Activated CD4-positive, alpha-beta T cell treated with anti-CD3 and anti-CD28 coated beads for 1 hour (primary cell): ENCODE measurements around the gene CARMIL1.

Experiments used
- DNase-seq: peaks from one replicate; pipeline ENCODE4 v3.0.0-alpha.2; 2020

The CARMIL1 gene

GRCh38 chr6:25450469-25451198 lies 171.5 kb downstream of the CARMIL1 start:
- DNase-seq: no peak

DNA sequence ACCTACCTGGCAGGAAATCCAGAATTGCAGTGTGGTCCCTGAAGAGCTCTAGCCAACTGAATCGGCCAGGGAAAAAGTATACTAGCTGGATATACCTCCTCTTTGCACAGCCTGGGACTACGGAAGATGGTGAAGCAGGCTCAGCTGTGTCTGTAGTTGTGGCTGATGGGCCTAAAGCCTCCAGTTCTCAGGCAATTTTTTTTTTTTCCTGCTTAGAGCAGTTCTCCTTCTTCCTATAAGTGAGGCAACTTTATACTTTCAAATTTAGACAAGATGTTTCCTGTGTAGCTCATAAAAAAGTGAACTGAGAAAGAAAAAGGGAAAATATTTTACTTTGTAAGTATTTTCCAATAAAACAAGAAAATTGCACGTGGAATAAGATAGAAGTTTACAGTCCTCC lies 172.9 kb downstream of the CARMIL1 start:
- DNase-seq: no peak

DNA sequence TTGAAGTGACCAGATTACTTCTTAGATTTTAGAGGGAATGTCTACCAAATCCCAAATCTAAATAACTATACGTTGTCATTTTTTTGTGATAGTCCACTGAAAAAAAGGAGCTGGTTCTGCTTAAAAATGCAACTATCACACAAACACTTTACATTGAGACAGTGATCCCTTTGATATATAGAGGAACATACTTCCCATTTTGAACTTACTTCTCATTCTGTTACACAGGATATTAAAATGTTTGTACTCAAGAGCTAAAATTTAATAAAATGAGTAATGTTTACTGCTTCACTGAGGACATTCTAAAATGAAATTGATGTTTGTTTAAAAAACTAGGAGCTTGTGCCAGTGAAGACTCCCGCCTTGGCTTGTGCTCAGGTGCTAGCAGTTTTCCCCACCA lies 174.1 kb downstream of the CARMIL1 start:
- DNase-seq: no peak

GRCh38 chr6:25454136-25454535 lies 175.0 kb downstream of the CARMIL1 start:
- no peak for DNase-seq

DNA sequence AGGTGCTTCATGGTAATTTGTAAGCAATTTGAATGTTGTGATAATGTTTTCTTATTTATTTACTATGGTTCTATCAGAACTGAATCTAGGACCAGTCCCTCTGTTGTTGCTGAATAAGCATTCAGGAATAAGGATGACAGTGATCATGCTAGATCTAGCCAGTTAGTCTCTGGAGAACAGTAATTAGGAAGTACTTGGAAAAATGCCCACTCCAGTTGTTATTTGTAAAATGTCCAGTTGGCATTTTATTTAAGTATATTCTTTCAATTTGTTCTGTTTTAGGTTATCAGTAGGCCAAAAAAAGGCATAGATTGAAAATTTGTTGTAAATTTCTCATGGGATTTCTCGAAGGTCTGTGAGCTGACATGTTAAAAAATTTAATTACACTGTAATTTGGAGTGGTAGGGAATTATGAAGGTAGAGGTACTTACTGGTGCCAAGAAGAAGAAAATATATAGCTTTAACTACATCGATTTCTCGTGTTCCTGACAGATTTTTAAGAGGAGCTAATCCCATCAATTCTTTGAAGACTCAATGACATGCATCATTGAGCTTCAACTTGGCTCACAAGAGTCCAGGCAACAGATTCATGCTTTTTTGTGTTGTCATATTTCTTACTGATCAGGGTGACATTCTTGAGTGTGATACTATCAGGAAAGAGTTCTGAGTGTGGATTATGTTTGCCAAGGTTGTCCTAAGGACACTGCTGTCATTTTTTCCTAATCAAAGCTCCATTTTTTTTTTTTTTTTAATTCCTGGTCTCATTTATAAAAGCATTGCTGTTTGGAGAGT lies 177.3 kb downstream of the CARMIL1 start:
- no peak for DNase-seq

GRCh38 chr6:25457516-25457915 lies 178.3 kb downstream of the CARMIL1 start:
- DNase-seq: no peak

- DNase-seq: no peak
Observed at GRCh38 chr6:25458485-25458884, 179.3 kb downstream of the CARMIL1 start.

DNA sequence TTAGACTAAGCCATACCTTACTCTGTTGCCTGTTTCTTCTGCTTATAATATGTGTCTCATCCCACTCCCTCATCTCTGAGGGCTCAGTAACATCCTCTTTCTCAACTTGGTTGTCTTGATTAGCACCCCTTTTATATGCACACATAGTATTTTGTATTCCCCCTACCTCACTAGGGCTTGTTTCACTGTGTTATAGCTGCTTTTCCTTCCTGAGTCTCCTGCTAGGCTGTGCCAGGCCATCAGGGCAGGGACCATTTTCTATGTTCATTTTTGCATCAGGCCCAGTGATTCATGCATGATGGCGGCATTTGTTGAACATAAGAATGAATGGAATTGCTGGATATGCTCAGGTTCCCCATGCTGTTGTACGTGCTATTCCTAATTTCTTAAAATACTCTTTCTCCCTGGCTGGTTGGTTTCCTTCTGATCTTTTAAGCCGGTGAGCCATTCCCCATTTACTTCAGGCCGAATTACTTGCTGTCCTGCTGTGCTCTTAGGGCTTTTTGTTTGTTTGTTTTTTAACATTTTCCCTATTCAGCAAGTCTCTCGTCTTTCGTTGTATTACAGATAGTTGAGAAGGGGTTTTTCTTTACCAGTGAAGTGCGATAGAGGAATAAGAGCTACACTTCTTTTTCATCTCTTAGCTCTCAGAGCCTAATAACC lies 183.2 kb downstream of the CARMIL1 start:
- no peak for DNase-seq

- DNase-seq: no peak
Observed at GRCh38 chr6:25463441-25463840, 184.3 kb downstream of the CARMIL1 start.

- DNase-seq: no peak
Observed at GRCh38 chr6:25464225-25464624, 185.1 kb downstream of the CARMIL1 start.

GRCh38 chr6:25465941-25466340 lies 186.8 kb downstream of the CARMIL1 start:
- DNase-seq: no peak

- DNase-seq: no peak
Observed at GRCh38 chr6:25468881-25469280, 189.7 kb downstream of the CARMIL1 start.

- DNase-seq: no peak
Observed at GRCh38 chr6:25469797-25470388, 190.7 kb downstream of the CARMIL1 start.

DNA sequence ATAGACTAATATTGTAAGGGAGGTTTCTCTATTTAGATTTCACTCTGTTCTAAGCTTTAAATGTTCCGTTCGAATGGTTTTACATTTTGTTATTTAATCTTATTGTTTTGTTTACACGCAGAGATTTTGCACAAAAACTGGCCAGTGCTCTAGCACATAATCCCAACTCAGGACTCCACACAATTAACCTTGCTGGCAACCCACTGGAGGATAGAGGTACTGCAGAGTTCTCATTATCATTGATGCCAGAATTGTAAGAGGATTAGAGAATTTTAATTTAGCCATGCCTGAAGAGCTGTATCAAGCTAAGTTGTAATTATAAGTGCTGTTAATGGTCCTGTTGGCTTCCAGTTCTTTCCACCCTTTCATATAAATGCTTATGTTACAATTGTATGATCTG lies 193.1 kb downstream of the CARMIL1 start:
- no peak for DNase-seq

- no peak for DNase-seq
Observed at GRCh38 chr6:25472906-25473305, 193.7 kb downstream of the CARMIL1 start.

GRCh38 chr6:25473447-25473846 lies 194.3 kb downstream of the CARMIL1 start:
- no peak for DNase-seq

DNA sequence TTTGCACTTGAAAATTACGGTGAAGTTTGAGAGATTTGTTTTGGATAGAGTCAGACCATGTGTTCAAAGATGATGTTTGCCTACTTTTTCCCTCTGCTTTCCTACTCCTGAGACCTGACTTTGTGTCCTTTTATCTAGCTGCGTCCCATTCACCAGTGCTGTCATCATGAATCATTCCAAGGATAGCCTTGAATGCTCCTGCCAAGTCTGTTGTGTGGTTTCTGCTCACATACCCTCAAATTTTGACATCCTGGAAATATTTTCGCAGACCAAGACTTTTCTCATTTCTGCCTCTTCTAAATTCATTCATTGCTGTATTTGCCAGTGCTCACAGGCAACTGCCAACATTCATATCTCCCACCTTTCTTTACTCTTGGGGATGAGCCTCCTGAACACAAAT lies 197.0 kb downstream of the CARMIL1 start:
- DNase-seq: no peak

DNA sequence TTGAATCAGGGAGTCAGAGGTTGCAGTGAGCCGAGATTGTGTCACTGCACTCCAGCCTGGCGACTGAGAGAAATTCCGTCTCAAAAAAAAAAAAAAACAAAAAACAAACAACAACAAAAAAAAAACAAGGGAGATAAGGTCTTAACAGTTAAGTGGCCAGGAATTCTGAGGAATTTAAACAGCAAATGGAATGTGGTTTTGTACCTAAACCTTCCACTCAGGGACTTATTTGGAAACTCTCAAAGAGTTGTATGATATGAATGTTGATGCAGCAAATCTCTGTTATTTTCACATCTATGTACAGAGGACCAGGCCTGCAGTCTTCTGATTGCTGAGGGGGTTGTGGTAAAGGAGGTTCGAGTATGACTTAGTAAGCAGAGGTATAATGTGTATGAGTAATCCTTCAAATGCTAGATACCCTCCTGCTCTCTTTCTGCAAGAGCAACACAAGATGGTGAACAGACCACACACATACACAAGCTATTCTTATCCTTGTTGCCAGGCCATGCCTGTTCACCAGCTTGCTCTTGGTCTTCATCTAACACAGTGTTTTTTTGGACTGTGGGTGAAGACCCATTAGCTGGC lies 197.9 kb downstream of the CARMIL1 start:
- DNase-seq: no peak

DNA sequence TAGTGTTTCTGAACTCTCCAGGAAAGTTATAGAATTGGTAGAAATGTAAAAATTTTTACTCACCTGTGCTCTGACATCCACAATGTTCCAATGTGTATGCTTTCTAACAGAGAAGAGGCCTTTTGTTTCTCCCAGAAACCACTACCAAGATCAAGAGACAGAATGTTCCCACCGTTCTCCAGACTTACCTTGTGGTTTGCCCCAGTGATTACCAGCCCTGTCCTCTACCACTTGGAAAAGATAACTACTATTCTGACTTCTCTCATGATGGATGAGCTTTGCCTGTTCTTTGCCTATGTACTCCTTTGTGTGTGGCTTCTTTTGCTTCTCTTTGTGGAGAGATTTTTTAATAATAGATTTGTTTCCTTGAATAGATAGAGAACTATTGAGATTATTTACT lies 199.8 kb downstream of the CARMIL1 start:
- no peak for DNase-seq

- no peak for DNase-seq
Observed at GRCh38 chr6:25481267-25481666, 202.1 kb downstream of the CARMIL1 start.

GRCh38 chr6:25482996-25483395 lies 203.8 kb downstream of the CARMIL1 start:
- no peak for DNase-seq

GRCh38 chr6:25483943-25484342 lies 204.8 kb downstream of the CARMIL1 start:
- no peak for DNase-seq

GRCh38 chr6:25484900-25485299 lies 205.7 kb downstream of the CARMIL1 start:
- no peak for DNase-seq
